Measurements from ENCODE around the gene SPEM1.
A peak's percentile ranks its signal among the peaks of the same experiment; 100 is the strongest.

Gene SPEM1

DNA sequence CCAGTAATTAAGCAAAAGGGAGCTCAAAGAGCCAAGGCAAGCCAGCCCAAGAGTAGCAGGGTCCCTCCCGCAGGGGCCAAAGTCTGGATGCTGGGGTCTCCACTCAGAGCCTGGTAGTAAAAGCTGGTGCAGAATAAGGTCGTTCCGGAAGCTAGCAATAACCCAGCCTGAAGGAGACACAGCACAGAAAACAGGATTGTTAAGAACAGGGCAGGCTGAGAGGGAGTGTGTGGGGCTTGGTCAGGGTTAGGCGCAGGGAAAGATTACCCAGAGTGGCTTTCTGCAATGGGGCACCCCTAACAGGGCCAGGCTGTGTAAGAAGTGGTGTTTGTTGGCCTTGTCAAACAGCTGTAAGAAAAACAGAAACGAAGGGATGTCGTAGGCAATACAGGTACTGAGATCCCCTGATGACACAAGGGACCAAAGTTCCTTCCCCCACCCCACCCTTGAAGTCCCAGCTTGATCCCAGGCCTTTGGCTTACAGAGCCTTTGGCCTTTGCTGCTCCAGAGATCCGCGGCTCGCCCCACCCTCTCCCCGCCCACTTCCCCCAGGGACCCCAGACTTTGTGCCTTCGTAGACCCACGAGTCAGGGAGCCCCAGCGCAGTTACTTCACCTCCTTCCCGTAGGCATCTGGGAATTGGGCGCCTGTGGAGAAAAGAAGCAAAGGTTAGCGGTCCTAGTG, 16.9 kb upstream of the SPEM1 start:
- no peak for DNase-seq (ENCODE audit: low read depth)

DNA sequence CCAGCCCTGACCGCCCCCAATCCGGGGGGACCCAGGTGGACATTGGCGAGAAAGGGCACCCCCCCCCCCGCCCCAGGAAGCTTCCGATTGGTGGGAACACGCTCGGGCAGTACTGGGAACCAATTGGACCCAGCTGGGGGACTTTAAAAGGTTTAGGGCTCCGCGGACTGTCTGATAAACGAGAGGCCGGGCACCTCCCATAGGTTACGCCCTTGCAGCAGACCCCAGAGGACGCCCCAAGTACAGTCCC, 16.5 kb upstream of the SPEM1 start:
- DNase-seq (ENCODE audit: low read depth) = no peak

DNA sequence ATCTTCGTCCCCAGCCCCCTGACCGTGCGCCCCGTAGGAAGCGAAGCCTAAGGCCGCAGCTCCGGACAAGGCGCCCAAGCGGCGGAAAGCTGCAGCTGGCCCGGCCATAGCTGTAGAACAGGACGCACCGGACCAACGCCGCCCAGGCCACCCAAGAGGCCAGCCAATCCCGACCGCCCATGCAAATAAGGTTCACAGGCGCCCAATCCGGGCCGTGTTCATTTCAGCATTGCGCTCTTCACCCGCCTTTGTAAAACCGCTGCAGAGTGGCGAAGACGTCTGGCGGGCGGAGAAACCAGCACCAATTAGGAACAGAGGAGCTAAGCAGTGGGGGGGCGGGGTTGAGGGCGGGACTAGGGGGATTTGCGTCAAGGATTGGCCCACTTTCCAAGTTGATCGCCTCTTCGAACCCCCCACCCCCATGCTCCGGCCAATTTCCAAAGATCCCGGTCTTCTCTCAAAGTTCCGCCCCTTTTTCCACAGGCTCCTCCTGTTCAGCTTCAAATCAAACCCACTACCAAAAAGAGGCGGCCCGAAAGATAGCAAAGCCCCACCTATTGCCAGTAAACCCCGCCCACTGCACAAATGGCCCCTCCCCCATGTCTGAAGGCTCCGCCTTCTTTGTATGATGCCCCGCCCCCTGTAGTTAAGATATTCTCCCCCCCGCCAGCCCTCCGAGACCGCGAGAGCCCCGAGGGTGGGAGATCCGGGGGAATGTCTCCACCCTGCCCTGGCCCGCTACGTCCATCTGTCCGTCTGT, 16.0 kb upstream of the SPEM1 start, which contains the start of gene TMEM256:
TSS of gene TMEM256 (minus strand) at position 121 of the 760 bp plus-strand sequence. CDS start at position 108, 13 bp downstream.
- DNase-seq (ENCODE audit: low read depth) = peak; percentile 99

DNA sequence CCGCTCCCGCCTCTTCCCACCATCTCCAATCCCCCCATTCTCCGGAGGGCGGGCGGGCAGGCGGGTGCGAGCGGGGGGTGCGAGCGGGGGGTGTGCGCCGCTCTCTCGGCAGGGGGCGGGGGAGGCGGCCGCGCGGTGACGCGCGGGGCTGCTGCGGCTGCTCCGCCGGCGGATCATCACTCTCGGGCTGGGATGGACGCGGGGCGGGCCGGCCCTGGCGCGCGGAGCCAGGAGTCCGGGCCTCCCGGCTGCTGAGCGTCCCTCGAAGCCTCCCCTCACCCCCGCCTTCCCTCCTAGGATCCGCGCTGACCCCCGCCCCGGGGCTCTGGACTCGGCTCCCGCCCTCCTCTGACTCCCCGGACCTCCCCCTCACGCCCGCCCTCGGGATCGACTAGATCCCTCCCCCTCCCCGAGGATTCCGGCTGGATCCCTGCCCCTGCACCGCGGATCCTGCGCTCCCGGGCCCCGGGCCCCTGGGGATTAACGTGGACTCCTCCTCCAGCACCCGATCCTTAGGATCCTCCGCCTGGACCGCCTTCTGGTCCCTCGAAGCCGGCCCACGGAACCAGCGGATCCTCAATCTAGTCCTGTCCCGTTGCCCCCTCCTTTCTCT, 15.3 kb upstream of the SPEM1 start:
- no peak for DNase-seq (ENCODE audit: low read depth)

DNA sequence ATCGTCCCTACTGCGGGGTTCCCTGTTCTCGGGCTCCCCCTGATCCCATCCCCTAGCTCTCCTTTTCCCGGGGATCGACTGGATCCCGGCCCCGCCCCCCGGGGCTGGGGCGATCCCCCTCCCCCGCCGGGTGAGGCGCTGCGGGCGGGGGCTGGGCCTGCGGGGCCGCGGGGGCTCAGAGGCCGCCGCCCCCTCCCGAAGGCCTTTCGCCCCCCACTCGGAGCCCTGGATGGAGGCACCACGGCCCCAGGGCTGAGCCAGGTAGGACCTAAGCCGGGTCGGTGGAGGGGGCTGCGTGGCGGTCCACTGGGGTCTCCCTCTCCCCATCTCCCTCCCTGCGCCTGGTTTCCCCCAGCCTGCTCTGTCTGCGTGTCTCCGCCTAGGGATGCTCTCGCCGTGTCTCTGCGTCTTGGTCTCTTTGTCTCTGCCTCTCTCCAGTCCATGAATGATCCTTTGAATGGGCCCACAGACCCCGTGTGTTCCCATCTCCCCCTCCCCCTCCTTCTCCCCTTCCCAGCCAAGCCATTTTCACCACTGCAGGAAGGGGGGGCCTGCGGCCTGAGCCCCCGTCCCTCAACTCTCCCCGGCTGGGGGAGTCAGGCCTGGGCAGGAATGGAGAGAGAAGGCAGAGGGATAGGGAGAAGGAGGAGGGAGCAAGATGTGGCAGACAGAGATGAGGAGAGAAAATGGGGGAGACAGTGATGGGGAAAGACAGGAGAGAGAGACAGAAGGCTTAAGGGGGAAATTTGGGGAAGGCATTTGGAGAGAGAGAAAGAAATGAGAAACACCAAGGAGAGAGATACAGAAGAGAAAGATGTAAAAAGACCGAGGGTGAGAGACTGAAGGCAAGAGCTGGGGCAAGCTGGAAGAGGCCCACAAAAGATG, 14.5 kb upstream of the SPEM1 start:
- no peak for DNase-seq (ENCODE audit: low read depth)

DNA sequence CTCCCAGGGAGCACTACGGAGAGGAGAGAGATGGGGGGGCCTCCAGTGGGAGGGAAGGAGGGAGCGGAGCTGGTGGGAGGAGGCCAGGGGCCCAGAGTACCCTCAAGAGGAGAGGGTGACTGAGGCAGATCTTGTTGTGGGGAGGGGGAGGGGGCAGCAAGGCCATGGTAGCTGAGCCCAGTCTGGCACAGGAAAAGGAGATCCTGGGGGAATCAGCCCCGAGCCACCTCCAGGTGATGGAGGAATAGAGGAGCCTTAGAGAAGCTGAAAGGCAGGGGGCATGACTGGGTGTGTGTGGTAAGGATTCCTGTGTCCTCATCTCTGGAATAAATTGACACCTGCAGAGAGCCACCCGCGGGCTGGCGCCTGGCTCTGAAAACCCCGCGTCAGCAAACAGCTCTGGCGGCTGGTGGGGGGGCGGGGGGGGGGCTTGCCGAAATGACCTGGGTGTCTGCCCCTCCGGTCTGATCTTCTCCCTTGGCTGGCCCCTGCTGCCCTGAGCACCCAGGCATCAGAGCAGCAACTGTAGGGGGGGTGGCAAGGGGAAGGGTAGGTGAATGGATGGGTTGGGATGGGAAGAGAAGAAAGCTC, 13.8 kb upstream of the SPEM1 start:
- no peak for DNase-seq (ENCODE audit: low read depth)

DNA sequence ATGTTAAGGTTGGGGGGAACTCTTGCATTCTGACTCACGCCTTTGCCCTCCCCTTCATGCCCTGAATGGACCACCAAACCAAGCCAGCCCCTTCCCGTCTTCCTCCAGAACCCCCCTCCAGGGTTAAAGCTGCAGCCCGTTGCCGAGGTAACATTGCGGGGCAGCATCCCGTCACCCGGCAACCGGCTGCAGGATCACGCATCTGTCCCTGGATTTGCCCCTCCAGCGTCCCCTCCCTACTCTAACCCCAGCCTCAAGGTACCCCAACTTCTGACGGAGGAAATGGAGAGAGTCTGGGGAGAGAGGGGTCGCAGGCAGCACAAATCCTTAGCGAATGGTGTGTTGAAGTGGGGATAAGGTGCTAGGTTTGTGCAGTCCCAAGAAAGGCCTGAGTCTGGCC, 13.0 kb upstream of the SPEM1 start:
- DNase-seq (ENCODE audit: low read depth) = no peak

DNA sequence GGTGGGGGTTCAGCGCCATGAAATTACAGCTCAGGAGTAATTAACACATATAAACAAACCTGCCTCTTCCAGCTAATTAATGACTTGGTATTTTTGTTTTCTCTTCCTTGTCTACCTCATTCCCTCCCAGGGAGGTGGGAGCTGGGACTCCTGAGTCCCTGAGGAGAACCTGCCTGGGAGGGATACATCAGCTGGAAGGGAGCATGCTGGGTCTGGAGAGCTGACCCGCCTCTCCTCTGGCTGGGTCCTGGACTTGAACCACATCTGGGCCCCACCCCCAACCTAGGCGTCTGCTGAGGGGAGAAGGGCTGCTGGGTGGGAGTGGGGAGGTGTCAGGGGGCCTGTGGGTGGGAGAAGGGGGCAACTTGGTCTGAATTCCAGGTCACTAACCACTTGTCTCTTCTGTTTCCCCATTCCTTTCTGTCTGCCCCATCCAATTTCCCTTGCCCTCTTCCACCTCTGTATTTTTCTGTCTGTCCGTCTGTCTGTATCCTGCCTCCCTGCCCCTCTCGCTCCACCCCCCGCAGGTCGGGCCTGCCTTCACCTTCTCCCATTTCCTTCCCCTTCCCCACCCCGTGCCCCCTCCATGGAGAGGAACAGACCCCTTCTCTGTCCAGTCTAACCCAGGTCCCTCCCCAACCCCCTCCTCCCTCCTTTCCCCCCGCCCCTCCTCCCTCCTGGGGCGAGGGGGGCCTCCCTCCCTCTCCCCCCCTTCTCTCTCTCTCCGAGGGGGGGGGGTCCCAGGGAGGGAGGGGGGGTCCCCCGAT, 12.5 kb upstream of the SPEM1 start, which contains the start of gene NLGN2:
TSS of gene NLGN2 (plus strand) at position 361 of the 767 bp plus-strand sequence. CDS start 411 bp downstream, outside the sequence.
- DNase-seq (ENCODE audit: low read depth) = no peak

DNA sequence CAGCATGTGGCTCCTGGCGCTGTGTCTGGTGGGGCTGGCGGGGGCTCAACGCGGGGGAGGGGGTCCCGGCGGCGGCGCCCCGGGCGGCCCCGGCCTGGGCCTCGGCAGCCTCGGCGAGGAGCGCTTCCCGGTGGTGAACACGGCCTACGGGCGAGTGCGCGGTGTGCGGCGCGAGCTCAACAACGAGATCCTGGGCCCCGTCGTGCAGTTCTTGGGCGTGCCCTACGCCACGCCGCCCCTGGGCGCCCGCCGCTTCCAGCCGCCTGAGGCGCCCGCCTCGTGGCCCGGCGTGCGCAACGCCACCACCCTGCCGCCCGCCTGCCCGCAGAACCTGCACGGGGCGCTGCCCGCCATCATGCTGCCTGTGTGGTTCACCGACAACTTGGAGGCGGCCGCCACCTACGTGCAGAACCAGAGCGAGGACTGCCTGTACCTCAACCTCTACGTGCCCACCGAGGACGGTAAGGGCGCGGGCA, 11.8 kb upstream of the SPEM1 start:
- no peak for DNase-seq (ENCODE audit: low read depth)

DNA sequence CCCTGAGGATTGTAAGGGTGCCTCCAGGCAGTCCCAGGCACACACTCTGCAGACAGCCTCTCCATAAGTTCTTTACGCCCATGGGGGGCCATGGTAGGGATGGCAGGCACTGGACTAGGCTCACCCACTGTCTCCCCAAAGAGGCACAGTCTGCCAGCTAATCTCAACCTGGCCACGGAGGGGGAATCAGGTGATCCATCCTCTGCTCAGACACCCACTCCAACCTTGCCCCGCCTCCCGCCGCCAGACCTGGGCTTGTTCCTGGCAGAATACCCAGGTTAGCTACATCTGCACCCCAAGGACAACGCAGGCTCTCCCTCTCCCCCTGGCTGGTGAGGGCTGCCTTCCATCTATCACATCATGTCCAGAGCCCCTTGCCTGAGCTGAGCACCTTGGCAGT, 11.3 kb upstream of the SPEM1 start:
- no peak for DNase-seq (ENCODE audit: low read depth)

DNA sequence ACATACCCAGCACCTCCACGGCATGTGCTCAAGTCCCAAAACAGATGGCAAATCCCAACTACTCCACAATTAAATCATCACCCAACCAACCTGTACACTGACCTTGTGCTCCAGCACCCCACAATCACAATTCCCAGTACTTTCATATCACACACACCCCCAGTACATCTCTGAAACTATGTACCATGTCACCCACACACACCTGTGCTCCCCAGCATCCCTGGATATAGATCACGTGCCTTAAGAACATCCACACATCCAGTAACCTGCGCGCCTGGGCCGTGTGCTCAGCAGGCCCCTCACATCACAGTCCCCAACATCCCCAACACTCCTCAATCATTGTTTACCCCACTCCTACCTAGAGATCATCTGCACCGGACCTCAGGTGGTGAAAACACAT, 10.4 kb upstream of the SPEM1 start:
- DNase-seq (ENCODE audit: low read depth) = no peak

DNA sequence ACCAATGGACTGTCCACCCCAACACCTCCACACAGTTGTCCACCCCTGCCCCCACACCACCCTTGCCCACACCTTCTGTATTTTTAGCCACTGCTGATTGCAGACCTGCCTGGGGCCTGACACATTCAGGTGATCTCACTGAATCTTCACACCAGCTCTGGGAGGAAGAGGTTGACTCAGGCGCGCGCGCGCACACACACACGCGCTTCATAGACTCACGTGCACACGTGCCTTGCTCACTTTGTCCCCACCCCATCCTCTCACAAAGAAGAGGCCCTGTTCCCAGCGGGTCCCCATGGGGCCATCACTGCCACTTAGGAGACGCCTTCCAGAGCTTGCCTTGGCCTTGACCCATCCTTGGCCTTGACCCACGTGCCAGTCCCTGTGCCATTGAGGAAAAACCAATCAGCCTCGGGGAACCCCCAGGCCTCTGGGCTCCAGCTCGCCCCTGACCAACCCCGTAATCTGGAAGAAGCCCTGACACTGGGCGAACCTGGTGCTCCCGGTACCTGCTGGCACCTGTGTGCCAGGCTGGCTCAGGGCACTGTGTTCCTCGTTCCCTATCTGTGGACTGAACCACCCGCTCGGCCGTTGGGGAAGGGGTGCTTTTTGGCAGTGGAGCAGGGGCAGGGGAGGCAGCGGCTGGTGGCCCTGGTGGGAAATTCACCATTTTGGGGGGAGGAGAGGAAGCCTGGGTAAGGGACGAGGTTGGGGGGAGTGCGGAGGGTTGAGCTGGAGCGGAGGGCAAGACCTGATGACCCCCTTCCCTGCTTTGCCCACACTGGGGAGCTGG, 9.3 kb upstream of the SPEM1 start:
- no peak for DNase-seq (ENCODE audit: low read depth)

DNA sequence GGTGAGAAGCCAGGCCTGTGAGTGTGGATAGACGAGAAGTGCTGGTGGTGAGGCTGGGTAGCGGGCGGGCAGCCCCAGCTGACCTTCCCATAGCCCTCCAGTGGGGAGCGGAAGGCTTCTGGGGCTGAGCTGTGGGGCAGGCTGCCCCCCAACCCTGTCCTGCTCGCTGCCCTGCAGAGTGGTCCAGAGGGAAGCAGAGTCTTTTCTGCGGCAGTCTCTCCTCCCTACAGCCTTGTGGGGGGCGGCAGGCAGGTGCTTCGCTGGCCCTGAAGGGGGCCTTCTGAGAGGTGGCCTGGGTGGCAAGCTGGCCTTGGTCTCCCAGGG, 8.7 kb upstream of the SPEM1 start:
- DNase-seq (ENCODE audit: low read depth) = no peak

DNA sequence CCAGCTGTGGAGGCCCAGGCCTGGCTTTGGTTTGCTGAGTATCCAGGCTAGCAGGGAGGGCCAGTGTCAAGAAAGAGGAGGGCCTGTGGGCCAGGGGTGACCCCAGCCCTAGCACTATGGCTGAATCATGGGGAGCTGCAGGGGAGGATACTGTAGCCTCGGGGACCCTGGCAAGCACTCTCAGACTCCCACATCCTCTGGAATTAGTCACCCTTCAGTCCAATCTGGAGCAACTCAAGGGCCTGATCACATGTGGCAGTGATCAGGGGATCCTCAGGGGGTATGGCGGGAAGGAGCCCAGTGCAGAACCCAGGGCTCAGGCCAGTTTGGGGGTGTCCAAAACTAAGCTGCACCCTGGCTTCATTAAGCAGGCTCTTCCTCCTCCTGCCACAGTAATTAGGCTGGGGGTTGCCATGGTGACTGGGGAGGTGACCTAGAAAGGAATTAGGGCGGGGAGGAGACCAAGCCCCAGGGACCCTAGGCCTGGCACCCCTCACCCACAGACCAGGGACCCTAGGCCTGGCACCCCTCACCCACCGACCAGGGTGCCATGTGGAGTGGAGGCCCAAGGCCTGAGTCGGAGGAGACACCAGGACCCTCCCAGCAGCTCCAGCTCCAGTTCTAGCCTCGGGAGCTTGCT, 6.7 kb upstream of the SPEM1 start:
- DNase-seq (ENCODE audit: low read depth) = no peak

DNA sequence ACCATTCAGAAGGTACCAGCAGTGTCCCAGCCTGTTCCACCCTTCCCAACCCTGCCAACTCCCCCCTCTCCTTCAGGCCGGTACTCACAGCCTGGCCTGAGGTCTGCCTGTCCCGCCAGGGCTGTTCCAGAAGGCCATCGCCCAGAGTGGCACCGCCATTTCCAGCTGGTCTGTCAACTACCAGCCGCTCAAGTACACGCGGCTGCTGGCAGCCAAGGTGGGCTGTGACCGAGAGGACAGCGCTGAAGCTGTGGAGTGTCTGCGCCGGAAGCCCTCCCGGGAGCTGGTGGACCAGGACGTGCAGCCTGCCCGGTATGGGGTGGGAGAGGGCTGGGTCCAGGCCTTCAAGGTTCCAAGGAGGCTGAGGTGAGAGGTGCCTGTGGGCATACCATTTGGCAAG, 5.3 kb upstream of the SPEM1 start:
- DNase-seq (ENCODE audit: low read depth) = no peak

DNA sequence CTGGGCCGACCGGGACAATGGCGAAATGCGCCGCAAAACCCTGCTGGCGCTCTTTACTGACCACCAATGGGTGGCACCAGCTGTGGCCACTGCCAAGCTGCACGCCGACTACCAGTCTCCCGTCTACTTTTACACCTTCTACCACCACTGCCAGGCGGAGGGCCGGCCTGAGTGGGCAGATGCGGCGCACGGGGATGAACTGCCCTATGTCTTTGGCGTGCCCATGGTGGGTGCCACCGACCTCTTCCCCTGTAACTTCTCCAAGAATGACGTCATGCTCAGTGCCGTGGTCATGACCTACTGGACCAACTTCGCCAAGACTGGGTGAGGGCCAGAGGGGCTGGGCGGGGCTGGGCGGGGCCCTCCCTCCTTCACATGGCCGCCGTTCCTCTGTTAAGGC, 4.3 kb upstream of the SPEM1 start:
- DNase-seq (ENCODE audit: low read depth) = no peak

DNA sequence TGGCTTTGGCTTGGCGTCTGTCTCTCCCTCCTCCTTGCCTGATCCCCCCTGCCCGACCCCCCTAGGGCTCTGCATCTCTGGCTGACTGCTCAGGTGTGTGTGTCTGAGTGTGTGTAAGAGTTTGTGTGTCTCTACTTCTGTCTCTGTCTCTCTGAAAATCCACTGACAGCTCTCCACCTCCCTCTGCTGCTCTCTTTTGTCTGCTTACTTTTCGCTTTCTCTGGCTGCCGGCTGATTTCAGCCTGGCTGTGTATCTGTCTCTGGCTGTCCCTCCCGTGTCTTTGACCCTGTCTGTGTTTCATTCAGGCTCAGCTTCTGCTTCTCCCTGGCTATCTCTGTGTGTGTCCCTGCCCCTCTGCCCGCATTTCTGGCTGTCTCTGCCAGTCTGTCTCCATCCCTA, 3.8 kb upstream of the SPEM1 start:
- DNase-seq (ENCODE audit: low read depth) = no peak

DNA sequence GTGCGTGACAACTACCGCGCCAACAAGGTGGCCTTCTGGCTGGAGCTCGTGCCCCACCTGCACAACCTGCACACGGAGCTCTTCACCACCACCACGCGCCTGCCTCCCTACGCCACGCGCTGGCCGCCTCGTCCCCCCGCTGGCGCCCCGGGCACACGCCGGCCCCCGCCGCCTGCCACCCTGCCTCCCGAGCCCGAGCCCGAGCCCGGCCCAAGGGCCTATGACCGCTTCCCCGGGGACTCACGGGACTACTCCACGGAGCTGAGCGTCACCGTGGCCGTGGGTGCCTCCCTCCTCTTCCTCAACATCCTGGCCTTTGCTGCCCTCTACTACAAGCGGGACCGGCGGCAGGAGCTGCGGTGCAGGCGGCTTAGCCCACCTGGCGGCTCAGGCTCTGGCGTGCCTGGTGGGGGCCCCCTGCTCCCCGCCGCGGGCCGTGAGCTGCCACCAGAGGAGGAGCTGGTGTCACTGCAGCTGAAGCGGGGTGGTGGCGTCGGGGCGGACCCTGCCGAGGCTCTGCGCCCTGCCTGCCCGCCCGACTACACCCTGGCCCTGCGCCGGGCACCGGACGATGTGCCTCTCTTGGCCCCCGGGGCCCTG, 3.0 kb upstream of the SPEM1 start:
- DNase-seq (ENCODE audit: low read depth) = no peak

DNA sequence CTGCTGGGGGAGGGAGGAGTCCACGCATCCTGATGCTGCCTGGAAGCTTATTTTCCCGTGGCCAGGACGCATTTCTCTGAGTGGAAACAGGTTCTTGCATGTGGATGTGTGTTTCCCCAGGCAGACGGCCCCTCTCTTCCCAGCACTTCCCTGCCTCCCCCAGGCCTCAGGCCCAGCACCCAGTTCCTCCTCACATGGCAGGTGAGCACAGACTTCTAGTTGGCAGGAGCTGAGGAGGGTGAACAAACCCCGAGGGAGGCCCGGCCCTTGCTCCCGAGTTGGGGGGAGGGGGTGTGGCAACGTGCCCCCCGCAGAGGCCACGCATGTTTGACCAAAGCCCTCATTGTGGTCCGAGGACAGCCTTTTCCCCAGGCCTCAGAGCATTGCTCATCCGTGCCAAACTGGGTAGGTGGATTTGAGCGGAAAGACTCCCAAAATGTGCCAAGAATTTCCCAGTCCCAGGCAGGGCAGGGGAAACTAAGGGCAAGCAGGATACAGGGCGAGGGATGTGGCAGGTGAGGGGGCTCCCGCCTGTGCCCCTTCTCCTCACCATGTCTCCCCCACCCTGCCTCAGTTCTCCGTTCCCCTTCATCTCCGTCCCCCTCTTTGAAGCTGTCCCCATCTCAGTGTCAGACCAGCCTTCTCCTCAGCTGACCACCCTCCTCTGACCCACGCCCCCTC, 1.5 kb upstream of the SPEM1 start:
- DNase-seq (ENCODE audit: low read depth) = no peak
